HUES64 (cell line): ENCODE measurements around the gene OR10A6.

Experiments used
- H3K27ac ChIP-seq: 2 replicates; pipeline ENCODE4 v1.7.0; 2013; ENCODE audit warnings: low read depth, low read length, inconsistent platforms
- H3K27me3 ChIP-seq: 2 replicates; pipeline ENCODE4 v1.6.1; 2013; ENCODE audit warnings: mild to moderate bottlenecking, low read length; ENCODE audit not compliant: insufficient read depth
- H3K36me3 ChIP-seq: 2 replicates; pipeline ENCODE4 v1.6.1; 2013; ENCODE audit warnings: mild to moderate bottlenecking, low read length; ENCODE audit not compliant: insufficient read depth
- H3K4me1 ChIP-seq: 2 replicates; pipeline ENCODE4 v1.6.1; 2013; ENCODE audit warnings: mild to moderate bottlenecking, low read length, moderate library complexity; ENCODE audit not compliant: insufficient read depth
- H3K4me3 ChIP-seq: 2 replicates; pipeline ENCODE4 v1.5.1; 2013; ENCODE audit warnings: mild to moderate bottlenecking, low read length, moderate library complexity
- H3K9ac ChIP-seq: 2 replicates; pipeline ENCODE4 v1.6.1; 2013; ENCODE audit warnings: mild to moderate bottlenecking, low read depth, low read length
- H3K9me3 ChIP-seq: 2 replicates; pipeline ENCODE4 v1.6.1; 2013; ENCODE audit warnings: low read depth, low read length; ENCODE audit not compliant: insufficient read depth
- WGBS: fragments of 150-250, 120-280 bp; methylation state at CpG from one replicate; pipeline ENCODE4 v1.1.7; 2013; ENCODE audit warnings: missing lambda C conversion rate; 5-methylcytosine and 5-hydroxymethylcytosine counted together

Gene OR10A6

DNA sequence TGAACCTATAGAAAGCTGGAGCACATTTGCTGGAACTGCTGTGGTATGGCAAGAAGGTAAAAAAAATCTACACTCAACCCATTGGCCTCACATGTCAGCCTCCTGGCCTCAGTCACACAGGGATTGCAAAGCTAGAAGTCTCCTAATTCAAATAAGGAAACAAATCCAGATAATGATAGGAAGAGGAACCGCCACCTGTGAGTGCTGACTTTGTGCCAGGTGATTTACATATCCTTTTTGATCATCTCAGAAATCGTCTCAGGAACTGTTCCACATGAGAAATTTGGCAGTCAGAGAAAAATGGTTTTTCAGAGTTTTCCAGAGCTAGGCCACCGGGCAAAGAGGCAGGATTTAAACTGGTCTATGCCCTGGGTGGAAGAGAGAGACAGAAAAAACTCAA lies 33.2 kb upstream of the OR10A6 start:
- Histone ChIP-seq H3K9me3 (no peaks in the 10 kb centered on the region), H3K9ac (no peak overlapping the region), H3K4me1 (peaks cover 7% of the 10 kb centered on the region; the same call in 1 of the 2 replicates), H3K27ac (no peak overlapping the region), H3K4me3 (no peak overlapping the region), H3K27me3 (no peaks in the 10 kb centered on the region), H3K36me3 (no peaks in the 10 kb centered on the region)
- 91% methylated on average over 3 of the region's 3 CpGs for WGBS

DNA sequence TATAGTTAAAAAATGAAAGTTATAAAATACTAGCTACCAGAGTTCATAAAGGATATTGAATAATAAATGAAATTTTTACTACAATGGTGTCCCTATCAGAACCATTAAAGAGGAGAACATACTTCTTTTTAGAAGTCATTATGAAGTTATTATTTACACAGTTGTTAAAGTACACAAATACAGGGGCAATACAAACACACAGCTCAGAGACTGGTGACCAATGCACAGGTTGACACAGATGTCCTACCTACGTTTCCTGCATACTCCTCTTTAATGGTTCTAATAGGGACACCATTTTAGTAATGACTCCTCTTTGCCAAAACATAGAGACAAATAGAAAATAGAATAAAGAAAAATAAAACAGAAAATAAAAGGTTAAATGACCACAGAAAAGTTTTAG lies 24.1 kb upstream of the OR10A6 start:
- H3K9me3 ChIP-seq: no peaks in the 10 kb centered on the region; the same call in 1 of the 2 replicates
- H3K27ac ChIP-seq: no peak overlapping the region
- H3K27me3 ChIP-seq: no peaks in the 10 kb centered on the region
- no peak overlapping the region for H3K4me3 ChIP-seq
- H3K9ac ChIP-seq: no peak overlapping the region
- H3K4me1 ChIP-seq: no peaks in the 10 kb centered on the region
- H3K36me3 ChIP-seq: no peaks in the 10 kb centered on the region
- 93% methylated on average over 1 of the region's 1 CpG for WGBS

DNA sequence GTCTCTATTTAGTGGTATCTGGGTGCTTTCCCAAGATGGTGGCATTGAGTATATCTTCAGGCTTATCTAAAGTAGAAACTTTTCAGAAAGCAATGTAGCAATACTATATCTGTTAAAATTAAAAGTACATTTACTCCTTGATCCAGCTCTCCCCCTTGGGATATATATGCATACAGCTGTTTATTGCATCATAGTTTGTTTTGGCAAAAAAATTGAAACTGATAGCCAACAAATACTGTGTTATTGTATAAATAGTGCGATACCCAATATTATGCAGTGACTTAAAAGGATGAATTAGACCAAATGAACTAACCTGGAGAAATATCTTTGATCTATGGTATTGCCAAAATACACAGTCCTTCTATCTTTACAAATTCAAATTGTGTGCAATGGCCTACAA lies 18.9 kb upstream of the OR10A6 start:
- no peaks in the 10 kb centered on the region for H3K36me3 ChIP-seq
- H3K27me3 ChIP-seq: no peaks in the 10 kb centered on the region
- no peaks in the 10 kb centered on the region for H3K9me3 ChIP-seq
- WGBS: no CpG with 5 or more reads among the region's 1 CpG
- H3K4me1 ChIP-seq: no peaks in the 10 kb centered on the region
- no peak overlapping the region for H3K27ac ChIP-seq
- no peak overlapping the region for H3K4me3 ChIP-seq
- H3K9ac ChIP-seq: no peak overlapping the region

DNA sequence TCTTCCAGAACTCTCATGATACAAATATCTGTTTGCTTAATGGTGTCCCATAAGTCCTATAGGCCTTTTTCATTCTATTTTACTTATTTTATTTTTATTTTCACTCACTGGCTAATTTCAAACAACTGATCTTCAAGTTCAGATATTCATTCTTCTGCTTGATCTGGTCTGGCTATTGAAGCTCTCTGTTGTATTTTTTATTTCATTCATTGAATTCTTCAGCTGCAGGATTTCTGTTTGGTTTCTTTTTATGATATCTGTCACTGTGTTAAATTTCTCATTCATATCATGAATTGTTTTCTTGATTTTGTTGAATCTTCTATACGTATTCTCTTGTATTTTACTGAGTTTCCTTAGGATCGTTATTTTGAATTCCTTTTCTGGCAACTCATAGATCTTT lies 13.1 kb upstream of the OR10A6 start:
- Histone ChIP-seq H3K4me3 (no peak overlapping the region), H3K9me3 (peaks cover 7% of the 10 kb centered on the region), H3K9ac (no peak overlapping the region), H3K27me3 (no peaks in the 10 kb centered on the region), H3K36me3 (no peaks in the 10 kb centered on the region), H3K27ac (no peak overlapping the region), H3K4me1 (no peaks in the 10 kb centered on the region)
- WGBS: 97% methylated on average over 2 of the region's 2 CpGs

DNA sequence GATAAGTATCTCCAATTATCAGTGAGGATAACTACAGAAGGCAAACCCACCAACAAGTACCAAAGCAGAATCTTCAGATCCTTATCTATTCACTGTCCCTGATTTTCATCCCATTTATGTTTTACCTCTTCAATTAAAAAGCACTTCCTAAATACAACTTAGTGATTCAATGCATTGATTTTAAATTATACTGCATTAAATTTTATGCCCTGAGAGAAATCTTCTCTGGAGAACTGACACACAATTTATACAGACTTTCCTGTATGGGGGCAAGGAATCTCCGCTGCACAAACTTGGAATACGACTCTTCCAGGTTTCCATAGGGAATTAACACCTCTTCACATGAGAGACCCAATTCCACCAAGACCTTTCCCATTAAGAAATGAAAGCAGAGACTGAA lies 10.5 kb upstream of the OR10A6 start, which contains the start of gene OR10A3:
OR10A3 (minus strand) TSS at position 101 of the 400 bp plus-strand sequence. CDS start 2,188 bp downstream, outside the sequence.
- no peaks in the 10 kb centered on the region for H3K27me3 ChIP-seq
- H3K36me3 ChIP-seq: no peaks in the 10 kb centered on the region
- no peak within 1 kb of the TSS for H3K27ac ChIP-seq
- no peak within 1 kb of the TSS for H3K9ac ChIP-seq
- peaks cover 7% of the 10 kb centered on the region for H3K9me3 ChIP-seq
- H3K4me3 ChIP-seq: no peak within 1 kb of the TSS
- 91% methylated on average over 2 of the region's 2 CpGs for WGBS
- no peaks in the 10 kb centered on the region for H3K4me1 ChIP-seq

DNA sequence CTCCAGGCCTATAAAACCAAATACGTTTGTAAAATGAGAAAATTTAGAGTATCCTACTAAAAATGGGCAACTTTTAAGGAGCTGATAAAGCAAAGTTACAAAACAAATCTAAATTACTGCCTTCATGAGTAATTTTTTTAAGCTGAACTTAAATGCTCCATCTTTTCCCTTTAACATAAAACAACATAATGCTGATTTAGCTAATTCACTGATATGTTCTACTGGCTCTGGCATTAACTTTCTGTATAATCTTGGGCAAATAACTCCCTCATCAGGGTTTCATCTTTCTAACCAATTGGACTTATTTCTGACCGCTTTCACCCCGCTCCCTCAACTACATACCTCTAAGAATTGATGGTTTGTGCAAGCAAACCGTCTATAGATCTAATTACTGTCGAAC lies 10.1 kb upstream of the OR10A6 start:
- 100% methylated on average over 3 of the region's 5 CpGs for WGBS
- no peaks in the 10 kb centered on the region for H3K27me3 ChIP-seq

DNA sequence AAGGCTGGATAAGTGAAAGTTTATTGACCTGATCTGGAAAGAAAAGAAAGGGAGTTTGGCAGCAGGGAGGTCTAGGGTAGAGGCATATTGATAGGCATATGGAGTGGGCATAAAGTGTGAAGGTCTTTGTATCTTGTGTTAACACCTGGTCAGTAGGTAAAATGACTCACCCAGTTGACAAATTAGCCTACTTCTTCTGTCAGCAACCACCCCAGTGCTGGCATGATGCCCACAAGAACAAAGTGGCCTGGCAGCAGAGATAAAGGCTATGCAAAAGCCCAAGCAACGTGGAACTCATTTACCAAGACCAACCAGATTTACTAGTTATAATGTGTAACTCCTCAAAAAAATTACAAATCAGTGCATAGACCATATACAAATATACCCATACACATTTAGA lies 5.5 kb upstream of the OR10A6 start:
- Histone ChIP-seq H3K9ac (no peak overlapping the region), H3K4me1 (no peaks in the 10 kb centered on the region), H3K36me3 (no peaks in the 10 kb centered on the region), H3K4me3 (no peak overlapping the region), H3K9me3 (no peaks in the 10 kb centered on the region), H3K27me3 (no peaks in the 10 kb centered on the region), H3K27ac (no peak overlapping the region)
- WGBS: 87% methylated on average over 1 of the region's 1 CpG

More for the DNA sequence above, 10.1 kb upstream of the OR10A6 start:
- no peaks in the 10 kb centered on the region for H3K36me3 ChIP-seq
- H3K27ac ChIP-seq: no peak overlapping the region
- peaks cover 7% of the 10 kb centered on the region for H3K9me3 ChIP-seq
- H3K4me1 ChIP-seq: no peaks in the 10 kb centered on the region
- H3K9ac ChIP-seq: no peak overlapping the region
- H3K4me3 ChIP-seq: no peak overlapping the region

DNA sequence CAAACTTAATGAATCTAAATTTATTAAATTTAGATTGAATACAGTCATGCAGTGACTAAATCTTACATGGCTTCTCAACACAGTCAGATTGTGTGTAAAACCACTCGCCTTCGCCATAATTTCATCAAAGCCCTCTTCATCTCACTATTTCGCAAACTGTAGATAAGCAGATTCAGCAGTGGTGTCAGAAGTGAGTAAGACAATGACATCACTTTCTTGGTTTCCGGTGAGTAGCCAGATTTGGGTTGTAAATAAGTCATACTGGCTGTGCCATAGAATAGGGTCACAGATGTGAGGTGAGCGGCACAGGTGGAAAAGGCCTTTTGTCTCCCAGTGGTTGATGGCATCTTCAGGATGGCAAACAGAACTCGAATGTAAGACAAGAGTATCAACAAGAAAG lies 3.4 kb downstream of the OR10A6 start:
- no peaks in the 10 kb centered on the region for H3K36me3 ChIP-seq
- peaks cover 7% of the 10 kb centered on the region for H3K9me3 ChIP-seq
- H3K4me1 ChIP-seq: no peaks in the 10 kb centered on the region
- 94% methylated on average over 6 of the region's 6 CpGs for whole genome bisulfite sequencing
- no peaks in the 10 kb centered on the region for H3K27me3 ChIP-seq
- H3K4me3 ChIP-seq: no peak overlapping the region
- H3K27ac ChIP-seq: no peak overlapping the region
- H3K9ac ChIP-seq: no peak overlapping the region

DNA sequence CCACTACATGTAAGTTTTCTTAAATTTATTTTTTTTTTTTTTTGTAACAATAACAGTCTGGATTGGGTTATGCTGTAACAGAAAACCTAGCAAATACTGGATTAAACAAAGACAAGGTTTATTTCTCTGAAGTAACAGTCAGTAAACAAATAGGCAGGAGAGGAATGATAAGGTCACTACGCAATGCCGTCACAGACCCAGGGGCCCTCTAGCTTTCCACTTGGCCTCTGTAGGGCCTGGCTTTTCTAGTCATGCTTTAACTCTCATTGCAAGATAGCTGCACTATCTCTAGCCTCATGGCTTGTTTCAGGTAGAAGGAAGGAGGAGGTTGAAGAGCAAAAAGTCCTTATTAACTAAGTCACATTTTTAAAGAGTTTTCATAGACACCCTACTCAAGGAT lies 6.5 kb downstream of the OR10A6 start:
- Histone ChIP-seq H3K4me3 (no peak overlapping the region), H3K27ac (no peak overlapping the region), H3K9me3 (peaks cover 7% of the 10 kb centered on the region), H3K27me3 (no peaks in the 10 kb centered on the region), H3K4me1 (no peaks in the 10 kb centered on the region), H3K36me3 (no peaks in the 10 kb centered on the region), H3K9ac (no peak overlapping the region)
- 89% methylated on average over 2 of the region's 2 CpGs for WGBS

DNA sequence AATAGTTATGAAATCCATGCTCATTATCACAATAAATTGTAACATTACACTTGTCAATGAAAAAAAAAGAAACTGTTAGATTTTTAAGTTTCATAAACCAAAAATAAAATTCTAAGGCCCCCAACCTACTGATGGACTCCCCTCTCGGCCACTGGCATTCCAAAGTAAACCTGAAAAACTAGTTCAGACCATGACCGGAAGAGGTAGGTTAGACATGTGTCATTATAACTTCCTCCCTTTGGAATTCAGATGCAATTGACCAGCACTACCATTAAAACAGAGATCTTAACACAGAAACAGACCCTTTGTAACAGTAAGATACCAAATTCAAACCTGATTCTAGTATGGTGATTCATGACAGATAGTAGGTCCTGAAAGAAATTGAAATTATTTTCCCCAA lies 12.9 kb downstream of the OR10A6 start:
- 86% methylated on average over 2 of the region's 2 CpGs for WGBS
- Histone ChIP-seq H3K27me3 (no peaks in the 10 kb centered on the region), H3K27ac (no peak overlapping the region), H3K4me3 (no peak overlapping the region), H3K9me3 (peaks cover 11% of the 10 kb centered on the region), H3K9ac (no peak overlapping the region), H3K4me1 (no peaks in the 10 kb centered on the region), H3K36me3 (no peaks in the 10 kb centered on the region)

DNA sequence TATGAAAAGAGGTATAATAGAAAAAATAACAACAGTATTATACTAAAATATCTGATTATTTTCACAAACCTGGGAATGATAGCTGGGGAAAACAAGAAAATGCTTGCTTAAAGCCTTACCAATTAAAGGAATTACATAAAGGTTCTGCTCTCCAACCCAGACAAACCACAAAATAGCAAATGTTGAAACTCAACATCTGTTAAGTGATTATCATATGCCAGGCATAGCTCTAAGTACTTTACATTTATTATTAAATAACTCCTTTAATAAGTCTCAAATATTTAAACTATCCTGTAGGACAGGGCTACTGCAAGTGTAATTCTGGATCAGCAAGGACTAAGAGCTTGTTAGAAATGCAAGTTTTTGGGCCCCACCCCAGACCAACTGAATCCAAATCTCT lies 20.1 kb downstream of the OR10A6 start:
- Histone ChIP-seq H3K27me3 (no peaks in the 10 kb centered on the region), H3K4me3 (no peak overlapping the region), H3K4me1 (peaks cover 43% of the 10 kb centered on the region), H3K9ac (no peak overlapping the region), H3K36me3 (no peaks in the 10 kb centered on the region), H3K27ac (no peak overlapping the region), H3K9me3 (no peaks in the 10 kb centered on the region)

DNA sequence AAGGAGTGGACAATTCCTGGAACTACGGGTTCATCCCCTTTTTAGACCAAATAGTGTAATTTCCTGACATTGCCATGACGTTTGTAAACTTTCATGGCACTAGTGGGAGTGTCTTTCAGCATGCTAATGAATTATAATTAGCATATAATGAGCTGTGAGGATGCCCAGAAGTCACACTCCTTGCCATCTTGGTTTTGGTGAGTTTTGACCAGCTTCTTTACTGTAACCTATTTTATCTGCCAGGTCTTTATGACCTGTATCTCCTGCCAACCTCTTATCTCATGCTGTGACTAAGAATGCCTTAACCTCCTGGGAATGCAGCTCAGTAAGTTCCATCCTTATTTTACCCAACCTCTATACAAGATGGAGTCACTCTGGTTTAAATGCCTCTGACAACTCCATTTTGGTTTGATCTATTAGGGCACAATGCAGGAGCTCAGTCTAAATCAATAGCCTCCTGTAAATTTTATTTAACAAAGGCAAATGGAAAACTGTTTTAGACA lies 20.7 kb downstream of the OR10A6 start:
- H3K27ac ChIP-seq: peak overlapping the region; percentile 66; the same call in 1 of the 2 replicates

More for the DNA sequence above, 20.7 kb downstream of the OR10A6 start:
- H3K4me3 ChIP-seq: no peak overlapping the region
- H3K4me1 ChIP-seq: peaks cover 50% of the 10 kb centered on the region
- H3K9ac ChIP-seq: no peak overlapping the region
- no peaks in the 10 kb centered on the region for H3K27me3 ChIP-seq
- WGBS: 67% methylated on average over 2 of the region's 2 CpGs
- no peaks in the 10 kb centered on the region for H3K36me3 ChIP-seq
- no peaks in the 10 kb centered on the region for H3K9me3 ChIP-seq
